Activated T-cell treated with anti-CD3 and anti-CD28 coated beads for 1 hour (primary cell): ENCODE measurements around the gene ELAVL1.
"Not testable (repeated sequence)": the region's sequence is repeated elsewhere in the genome, so short reads cannot be mapped to it uniquely, and the experiment has no call there.

Experiments
- DNase-seq: peaks from one replicate; pipeline ENCODE4 v3.0.0-alpha.2; 2020; ENCODE audit warnings: low read depth

ELAVL1 gene

DNA sequence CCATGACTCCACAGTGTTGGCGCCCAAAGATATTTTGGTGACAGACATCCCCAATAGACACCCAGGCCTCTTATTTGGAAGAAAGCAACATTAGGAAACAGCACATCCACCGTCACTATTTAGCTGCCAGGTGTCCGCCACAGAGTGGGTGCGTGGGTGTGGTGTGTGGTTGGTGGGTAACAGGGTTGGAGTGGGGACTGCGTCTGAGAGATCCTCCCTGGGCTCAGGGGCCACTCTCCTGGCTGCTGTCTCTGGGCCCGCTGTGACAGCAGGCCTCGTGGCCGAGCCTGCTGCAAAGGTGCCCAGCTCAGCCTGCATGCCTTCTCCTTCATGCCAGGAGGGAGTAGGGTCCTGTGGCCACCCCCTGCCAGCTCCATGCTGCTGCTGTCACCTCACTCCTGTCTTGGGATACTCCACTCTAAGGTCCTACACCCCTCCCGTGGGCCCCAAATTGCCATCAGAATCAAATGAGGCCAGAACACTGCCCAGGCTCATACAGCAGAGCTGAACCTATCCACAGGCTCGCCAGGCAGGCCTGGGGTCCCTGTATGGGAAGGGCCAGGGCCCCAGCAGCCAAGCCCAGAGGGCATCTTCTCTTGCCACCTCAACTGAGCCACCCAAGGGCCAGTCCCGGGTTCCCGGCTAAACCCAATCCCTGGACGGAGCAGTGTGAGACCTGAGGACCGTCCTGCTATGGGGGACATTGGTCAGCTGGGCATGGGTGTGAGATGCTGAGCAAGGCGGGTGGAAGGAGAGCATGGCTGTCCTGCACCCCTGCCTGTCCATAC lies 37.2 kb downstream of the ELAVL1 start:
- no peak for DNase-seq

DNA sequence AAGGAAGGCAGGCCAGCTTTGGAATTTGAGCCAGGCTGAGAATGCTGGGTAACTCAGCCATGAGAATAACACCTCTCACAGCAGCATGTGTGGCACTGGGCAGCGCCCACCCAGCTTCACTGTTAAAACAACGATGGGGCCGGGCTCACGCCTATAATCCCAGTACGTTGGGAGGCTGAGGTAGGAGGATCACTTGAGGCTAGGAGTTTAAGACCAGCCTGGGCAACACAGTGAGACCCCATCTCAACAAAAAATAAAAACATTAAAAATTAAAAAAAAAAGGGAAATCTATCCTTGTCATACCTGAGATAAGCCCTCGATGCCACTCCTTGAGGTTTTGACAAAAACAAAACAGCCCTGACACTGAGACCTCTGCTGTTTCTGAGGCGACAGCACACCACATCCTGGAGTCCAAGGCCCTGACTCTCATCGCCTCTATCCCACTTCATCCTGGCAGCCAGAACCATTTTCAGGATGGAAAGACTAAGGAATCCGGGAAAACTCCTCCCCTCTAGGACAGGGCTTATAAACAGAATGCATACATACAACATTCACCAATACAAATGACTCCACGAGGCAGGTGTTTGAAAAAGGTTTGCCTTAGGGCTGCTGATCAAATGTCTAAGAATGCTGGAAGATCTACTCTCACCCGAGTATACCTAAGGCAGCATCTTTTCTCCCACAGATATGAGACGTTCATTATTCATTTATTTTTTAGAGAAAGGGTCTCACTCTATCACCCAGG lies 39.3 kb downstream of the ELAVL1 start:
- no peak for DNase-seq

DNA sequence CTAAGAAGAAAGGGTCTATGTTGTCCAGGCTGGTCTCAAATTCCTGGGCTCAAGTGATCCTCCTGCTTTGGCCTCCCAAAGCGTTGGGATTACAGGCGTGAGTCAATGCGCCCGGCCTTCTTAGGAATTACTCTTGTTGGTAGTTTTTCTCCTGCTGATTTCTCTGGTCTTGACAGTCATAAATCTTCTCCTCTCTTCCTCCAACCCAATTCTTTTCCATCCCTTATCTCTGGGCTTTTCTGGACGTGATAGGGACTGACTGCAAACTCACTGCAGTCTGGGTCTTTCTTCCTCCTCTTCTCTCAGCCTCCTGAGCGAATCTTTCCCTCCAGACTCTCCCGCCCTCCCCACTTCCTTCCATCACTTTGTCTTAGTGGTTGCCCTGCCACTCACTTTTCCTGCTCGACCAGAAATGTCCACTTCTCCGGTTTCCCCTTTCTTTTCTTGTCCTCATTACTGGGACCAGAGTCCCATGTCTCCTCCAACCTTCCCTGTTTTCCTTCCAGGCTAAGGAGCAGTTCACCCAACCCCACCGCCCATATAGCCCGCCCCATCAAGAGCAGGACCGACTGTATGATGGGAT lies 40.1 kb downstream of the ELAVL1 start:
- no peak for DNase-seq

DNA sequence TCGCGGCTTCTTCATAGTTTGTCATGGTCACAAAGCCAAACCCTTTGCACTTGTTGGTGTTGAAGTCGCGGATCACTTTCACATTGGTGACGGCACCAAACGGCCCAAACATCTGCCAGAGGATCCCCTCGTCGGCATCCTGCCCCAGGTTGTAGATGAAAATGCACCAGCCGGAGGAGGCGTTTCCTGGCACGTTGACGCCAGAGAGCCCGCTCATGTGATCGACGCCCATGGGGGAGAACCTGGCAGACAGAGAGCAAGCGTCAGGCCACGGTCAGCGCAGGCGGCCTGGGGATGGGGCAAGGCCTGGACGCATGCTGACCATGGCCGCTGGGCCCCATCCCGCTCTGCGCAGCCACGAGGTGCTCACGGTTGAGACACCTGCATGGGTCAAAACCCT lies 41.9 kb downstream of the ELAVL1 start:
- DNase-seq: no peak

DNA sequence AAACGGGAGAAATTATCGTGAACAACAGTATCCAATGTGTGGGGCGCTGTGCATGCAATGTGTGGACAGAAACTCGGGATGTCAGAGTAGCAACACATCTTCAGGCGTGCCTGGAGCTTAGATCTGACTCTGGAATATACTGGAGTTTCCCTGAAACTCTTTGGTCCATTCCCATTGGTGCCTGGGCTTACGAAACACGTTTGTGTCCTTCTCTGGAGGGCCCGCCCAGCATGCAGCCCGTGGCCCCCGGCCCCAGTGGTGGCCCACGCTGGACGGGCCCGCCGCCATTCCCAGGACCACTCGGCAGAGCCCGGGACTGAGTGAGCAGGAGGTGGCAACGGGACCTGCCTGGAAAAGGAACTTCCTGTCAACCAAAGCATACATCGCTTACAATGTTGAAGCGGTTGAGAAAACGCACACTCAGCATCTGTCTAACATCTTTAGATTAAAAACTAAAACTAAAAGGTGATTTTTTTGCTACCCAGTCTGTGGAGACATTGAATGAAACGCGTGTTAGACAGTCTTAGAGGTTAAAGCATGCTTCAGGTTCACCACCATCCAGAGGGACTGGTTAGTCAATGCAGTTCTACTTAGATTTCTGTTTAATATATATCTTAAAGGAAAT lies 42.7 kb downstream of the ELAVL1 start:
- no peak for DNase-seq

DNA sequence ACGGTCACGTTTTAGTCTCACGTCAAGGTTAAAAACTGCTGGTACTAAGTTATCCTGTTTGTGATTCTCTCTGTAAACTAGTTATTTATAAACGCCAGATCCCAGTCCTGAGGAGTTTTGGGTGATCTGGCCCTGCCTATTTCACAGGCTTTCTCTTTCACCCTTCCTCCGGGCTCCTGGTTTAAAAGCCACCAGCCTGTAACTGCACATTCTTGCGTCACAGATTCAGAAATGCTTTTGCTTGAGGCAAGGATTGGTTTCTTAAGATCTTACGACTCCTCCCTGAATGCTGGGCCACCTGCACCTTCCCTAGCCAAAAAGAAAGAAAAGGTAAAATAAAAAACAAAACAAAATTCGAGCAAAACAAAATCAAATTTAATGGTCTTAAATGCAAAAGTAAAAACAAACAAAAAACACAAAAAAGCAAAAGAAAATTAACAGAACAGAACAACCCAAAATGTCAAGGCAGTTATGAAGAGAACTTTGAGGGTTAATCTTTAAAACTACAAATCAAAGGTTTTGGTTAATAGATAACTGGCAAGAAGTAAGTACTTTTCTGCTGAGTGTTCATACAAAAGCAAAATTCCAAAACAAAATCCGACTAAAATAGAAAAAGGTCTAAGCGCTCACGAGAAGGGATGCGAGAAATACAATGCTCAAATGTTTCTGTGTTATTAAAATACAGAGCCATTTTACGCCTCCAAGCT lies 43.4 kb downstream of the ELAVL1 start:
- DNase-seq: no peak

DNA sequence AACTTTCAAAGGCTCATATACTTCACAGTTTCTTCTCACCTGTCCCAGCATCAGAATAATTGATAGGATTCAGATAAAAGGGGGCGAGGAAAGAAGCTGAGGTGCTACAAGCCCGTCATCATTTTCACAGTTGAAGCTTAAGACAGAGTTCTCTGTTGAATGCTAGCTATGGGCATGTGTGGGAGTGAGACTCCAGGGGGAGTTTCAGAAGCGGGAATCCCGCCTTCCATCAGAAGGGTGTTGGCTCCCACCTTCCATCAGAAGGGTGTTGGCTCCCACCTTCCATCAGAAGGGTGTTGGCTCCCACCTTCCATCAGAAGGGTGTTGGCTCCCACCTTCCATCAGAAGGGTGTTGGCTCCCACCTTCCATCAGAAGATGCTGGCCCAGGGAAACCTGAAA lies 44.4 kb downstream of the ELAVL1 start:
- DNase-seq: not testable (repeated sequence)

DNA sequence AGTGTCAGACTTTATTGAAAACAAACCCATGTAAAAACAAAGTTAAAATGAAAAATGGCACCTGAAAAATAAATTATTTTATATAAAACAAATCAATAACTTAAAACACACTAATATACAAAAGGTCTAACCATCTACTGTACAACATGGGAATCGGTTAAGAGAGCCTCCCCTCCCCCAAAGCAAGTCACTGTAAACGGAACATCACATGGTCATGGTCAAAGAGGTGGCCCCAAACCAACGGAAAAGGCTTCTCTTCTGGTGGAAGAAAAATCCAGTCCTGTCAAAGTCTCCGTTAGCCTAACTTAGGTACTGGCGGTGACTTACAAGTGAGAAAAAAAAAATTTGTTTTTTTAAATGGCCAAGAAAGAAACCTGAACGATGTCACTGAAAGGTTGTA lies 46.2 kb downstream of the ELAVL1 start:
- no peak for DNase-seq

DNA sequence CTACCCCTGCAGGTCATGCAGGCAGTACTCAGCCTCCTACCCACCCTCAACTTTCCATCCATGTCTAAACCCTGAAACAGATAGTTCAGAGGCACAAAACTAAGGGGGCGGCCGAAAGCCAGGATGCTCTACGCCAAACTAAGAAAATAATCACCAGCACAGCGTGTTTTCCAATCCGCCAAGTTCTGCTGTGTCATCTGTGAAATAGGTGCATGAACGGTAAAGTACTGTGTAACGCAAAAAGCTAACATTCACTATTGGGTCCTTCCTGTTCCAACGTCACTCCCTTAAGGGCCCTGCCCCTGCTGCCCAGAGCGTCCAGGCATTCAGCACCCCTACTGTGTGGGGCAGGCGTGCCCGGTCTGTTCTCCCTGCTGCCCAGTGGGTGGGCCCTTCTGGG lies 49.7 kb downstream of the ELAVL1 start:
- no peak for DNase-seq

DNA sequence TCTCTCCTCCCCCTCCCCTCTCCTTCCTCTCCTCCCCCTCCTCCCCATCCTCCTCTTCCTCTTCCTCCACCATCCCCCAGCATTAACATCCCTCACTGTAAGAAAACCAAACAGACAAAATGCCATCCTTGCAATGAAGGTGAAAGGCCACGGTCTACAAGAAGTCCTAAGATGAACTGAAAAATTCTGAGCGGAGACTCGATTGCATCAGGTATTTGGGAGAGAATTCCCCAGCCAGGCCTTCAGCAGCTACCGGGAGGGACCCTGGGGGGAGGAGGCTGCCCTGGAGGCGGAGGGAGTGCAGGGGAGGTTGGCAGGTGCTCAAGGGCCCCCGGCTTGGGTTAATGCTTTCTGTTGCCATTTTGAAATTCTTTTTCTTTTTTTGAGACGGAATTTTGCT lies 51.9 kb downstream of the ELAVL1 start:
- DNase-seq: no peak

DNA sequence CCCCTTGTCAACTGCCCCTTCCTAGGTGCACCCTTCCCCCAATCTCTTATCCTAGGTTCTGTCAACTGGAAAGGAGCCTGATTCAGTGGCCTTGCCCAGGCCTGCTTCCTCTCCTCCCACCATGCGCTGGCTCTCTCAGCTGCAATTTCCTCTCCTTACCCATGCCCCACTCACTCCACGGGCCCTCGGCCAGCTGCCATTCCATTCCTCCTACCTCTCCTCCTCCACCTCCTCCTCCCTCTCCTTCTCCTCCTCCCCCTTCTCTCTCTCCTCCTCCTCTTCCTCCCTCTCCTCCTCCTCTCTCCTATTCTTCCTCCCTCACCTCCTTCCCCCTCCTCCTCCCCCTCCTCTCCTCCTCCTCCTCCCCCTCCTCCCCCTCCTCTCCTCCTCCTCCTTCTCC lies 52.4 kb downstream of the ELAVL1 start:
- DNase-seq: no peak

DNA sequence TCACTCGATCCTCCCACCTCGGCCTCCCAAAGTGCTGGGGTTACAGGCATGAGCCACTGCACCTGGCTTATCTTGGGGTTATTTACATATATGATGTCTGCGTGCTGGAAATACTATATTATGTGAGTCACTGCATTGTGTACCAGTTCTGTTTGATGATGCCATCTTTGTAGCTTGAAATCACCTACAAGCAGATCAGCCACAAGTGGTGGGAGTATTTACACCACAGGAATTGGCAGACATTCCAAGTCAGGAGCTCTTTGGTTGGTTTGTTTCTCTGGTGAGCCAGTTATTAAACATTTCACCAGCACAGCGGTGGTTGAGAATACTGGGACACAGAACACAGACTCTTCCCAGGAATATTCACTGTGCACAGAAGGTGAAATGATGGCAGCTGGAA lies 57.5 kb downstream of the ELAVL1 start:
- DNase-seq: no peak

DNA sequence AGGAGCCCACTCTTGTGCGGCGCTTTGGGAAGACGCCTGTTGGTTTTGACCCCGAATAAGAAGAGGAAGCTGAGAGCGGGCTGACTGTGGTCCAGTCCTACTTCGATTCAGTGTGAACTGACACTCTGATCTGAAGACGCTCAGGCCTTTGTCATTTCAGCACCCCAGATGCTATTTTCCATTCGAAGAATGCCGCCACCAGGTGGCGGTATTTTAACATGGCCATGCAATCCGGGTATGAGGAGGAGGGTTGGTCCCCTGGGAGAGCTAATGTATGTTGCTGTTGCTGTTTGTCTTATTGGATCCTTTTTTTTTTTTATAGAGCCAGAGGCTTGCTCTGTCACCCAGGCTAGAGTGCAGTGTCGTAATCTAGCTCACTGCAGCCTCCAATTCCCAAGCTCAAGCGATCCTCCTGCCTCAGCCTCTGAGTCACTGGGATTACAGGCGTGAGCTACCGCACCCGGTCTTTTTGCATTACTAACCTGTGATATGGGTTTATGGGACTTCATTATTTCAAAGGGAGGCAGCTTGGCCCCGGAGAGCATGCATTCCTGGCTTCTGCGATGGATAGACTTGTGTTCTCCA lies 61.2 kb downstream of the ELAVL1 start:
- peak; percentile 85 for DNase-seq

DNA sequence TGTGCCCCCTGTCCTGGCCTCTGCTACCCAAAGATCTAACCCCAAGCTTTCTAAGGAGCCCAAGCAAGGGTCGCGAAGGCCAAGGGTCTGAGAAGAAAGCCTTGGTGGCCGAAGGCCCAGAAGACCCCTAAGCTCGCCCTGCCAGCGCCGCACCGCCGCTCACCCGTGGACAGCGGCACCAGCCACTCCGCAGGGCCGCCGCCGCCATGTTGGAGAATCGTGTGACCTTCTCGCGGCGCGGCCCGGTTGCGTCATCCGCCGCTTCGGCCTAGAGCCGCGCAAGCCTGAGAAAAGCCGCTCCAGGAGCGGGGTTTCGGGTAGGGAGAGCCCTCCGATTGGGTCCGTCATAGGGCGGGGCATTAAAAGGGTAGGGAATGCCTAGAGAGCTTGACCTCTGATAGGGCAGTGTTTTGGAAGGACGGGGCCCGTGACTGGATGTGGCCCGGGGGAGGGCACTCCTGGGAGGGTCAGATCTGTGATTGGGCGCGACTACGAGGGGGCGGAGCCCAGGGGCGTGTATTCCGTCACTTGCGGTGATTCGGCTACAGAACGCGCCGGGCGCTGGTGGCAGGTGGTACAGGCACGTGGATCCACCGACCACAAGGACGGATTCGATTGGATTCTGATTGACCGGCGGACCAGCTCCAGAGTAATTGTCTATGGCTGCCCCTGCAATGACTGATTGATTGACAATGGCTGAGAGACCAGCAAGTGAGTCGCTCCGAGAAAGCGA lies 61.8 kb downstream of the ELAVL1 start, which contains the start of gene TIMM44:
TSS of gene TIMM44 (minus strand) at position 223 of the 733 bp plus-strand sequence. CDS start at position 208, 15 bp downstream.
- DNase-seq: peak; percentile 96

DNA sequence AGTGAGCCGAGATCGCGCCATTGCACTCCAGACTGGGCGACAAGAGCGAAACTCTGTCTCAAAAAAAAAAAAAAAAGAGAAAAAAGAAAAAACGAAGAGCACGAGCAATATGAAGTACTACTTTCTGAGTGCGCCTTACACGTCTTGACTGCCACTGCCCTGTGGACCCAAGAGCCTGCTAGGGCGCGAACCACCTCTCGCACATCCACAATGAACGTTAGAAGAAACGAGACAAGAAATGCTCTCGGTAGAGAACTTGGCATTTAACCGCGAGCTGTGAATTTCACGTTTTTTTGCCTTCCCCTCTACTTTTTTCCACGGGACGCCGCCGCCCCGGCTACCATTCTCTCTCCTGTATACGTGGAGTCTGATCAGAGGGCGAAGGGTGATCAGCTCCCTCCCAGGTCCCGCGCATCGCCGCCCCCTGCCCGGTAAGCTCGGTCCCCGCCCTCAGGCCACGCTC lies 62.4 kb downstream of the ELAVL1 start:
- no peak for DNase-seq

DNA sequence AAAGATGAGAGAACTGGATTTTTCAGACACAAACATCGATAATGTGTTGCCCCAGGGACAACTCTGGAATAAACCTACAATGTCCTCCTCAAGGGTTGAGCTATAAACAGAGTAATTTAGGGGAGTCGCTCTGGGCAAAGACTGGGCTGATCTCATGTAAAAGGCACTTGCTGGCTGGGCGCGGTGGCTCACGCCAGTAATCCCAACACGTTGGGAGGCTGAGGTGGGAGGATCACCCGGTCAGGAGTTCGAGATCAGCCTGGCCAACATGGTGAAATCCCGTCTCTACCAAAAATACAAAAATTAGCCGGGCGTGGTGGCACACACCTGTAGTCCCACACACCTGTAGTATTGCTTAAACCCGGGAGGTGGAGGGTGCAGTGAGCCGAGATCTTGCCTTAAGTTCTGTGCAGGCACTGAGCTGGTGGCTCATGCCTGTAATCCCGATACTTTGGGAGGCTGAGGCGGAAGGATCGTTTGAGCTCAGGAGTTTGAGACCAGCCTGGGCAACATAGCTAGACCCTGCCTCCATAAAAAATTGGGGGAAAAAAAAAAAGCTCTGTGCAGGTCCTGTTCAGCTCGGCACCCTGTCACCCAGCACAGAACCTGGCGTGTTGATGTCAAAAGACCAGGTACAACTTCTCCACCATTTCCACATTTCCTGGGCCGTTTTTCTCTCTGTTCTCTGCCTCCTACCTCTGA lies 63.4 kb downstream of the ELAVL1 start:
- DNase-seq: no peak

DNA sequence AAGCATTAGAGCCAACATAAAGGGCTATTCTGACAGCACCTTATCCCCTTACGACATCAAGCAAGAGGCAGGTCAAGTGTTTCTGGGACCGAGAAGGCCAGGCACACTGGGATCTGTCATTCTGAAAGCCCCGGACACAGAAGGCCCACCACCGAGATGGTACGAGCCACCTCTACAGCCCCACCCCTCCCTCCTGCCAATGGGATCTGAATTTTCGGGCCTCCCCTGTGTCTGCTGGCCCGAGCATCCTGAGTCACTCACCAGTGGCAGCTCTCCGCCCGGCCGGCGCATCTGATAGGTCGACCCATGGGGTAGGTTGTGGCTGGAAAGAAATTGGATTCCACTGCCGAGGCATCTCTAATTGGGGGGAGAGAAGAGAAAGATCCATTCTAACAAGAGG lies 64.6 kb downstream of the ELAVL1 start:
- DNase-seq: no peak

DNA sequence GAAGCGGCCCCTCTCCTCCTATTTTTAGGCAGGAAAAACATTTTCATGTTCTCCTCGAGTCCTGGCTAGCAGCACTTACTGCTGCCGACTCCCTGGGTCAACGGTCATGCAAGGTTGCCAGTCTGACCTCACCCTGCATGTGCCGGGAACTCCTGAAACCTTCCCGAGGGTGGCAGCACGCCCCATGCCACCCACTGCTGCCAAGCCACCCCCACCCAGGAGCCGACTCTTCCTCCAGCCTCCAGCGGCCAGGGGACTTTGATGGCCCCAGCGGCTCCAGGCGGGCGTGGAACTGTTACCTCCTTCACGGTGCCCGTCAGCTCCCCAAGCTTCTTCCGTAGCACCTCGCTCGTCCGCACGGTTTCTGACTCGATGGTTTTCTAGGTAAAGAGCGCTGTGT lies 70.7 kb downstream of the ELAVL1 start:
- DNase-seq: no peak

DNA sequence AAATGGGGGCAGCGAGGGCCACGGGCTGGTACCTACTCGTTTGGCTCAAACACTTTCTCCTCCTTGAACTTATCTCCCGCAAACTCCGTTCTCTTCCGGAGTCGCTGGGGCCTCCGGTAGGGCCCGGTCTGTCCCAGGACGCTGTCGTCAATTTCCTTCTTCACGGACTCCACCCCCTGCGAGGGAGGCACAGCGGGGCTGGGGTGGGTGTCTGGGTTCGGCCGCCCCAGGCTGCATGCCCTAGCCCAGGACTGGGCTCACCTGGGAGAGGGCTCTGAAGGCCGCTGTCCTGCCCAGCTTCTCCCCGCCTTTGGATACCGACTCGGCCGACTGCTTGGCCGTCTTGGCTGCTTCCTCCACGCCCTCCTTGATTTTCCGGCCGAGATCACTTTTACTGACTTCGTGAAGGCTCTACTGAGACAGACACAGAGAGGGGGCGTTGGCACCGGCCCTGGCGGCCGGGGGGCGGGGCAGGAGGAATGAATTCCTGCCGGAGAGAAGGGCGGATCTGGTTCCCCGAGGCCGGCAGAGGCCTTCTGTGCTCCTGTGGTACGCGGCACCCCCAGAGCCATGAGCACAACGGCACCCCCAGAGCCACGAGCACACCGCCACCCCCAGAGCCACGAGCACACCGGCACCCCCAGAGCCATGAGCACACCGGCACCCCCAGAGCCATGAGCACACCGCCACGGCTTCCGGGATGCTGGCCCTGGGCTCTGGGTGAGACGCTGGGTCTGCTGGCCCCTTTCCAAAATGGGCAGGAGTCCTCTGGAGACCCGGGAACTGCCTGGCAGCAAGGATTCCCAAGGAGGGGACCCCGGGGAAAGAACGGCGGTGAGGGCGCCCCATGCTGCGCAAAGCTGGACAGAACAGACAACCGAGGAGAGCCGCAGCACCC lies 71.4 kb downstream of the ELAVL1 start:
- DNase-seq: no peak
